ENCODE data around the gene BRF1. TPM values are rescaled to one million over a fixed set of nuclear protein-coding genes. Genes with fewer than 3 reads are reported as not detected.
A peak's percentile ranks its signal among the peaks of the same experiment; 100 is the strongest.

Gene BRF1
- total RNA-seq, 1 experiment from 2014 or later: 41.8 TPM

- no peak overlapping the region for H3K27ac ChIP-seq (ENCODE audit: low read depth, low read length, poor library complexity, severe bottlenecking)
- intact Hi-C loops (cut with micrococcal nuclease; ENCODE audit: unreplicated experiment): loop anchor here (1.0 to 2.0 kb wide), 2 partner anchors 78 to 149 kb away; no protein-coding TSS in a partner anchor
- no peaks in the 10 kb centered on the region for H3K9me3 ChIP-seq (ENCODE audit: low read depth, low read length, poor library complexity, severe bottlenecking)
- no TSS peak for BruUV-seq (replicated peaks)
- H3K4me1 ChIP-seq (ENCODE audit: insufficient read depth, low read length, poor library complexity, severe bottlenecking): peaks cover 4% of the 10 kb centered on the region
- ChIA-PET POLR2A (ENCODE audit: low non-redundant PET) (no interaction called here), CTCF (no interaction called here)
- H3K4me3 ChIP-seq (ENCODE audit: low read depth, low read length, poor library complexity, severe bottlenecking): no peak overlapping the region
- no peaks in the 10 kb centered on the region for H3K36me3 ChIP-seq (ENCODE audit: insufficient read depth, low read length, poor library complexity, severe bottlenecking)
- TF ChIP-seq EZH2 (IDR thresholded peaks at IDR 0.05; ENCODE audit: borderline replicate concordance, low read depth, low read length, poor library complexity, severe bottlenecking) (no peak), CTCF (conservative IDR thresholded peaks at IDR 0.05; ENCODE audit: low read depth, low read length) (peak; percentile 97)
- peak; percentile 75 for DNase-seq (ENCODE audit: low spot score)
- H3K27me3 ChIP-seq (replicated peaks; ENCODE audit: insufficient read depth, low read depth, low read length, poor library complexity): no peaks in the 10 kb centered on the region
Measured at GRCh38 chr14:105203057-105203531, 97.7 kb downstream of the BRF1 start.

GRCh38 chr14:105201925-105202513, 98.8 kb downstream of the BRF1 start:
- no peaks in the 10 kb centered on the region for H3K9me3 ChIP-seq (ENCODE audit: low read depth, low read length, poor library complexity, severe bottlenecking)
- no peak for DNase-seq (ENCODE audit: low spot score)
- no peak overlapping the region for H3K4me3 ChIP-seq (ENCODE audit: low read depth, low read length, poor library complexity, severe bottlenecking)
- H3K36me3 ChIP-seq (ENCODE audit: insufficient read depth, low read length, poor library complexity, severe bottlenecking): no peaks in the 10 kb centered on the region
- BruUV-seq (replicated peaks): no TSS peak
- ChIA-PET CTCF (interaction anchor here (0.5 kb wide), 1 partner anchor 376 kb away, joined by 5 read pairs; no protein-coding TSS in a partner anchor), POLR2A (ENCODE audit: low non-redundant PET) (no interaction called here)
- intact Hi-C loops (cut with micrococcal nuclease; ENCODE audit: unreplicated experiment): loop anchor here (2.0 kb wide), 1 partner anchor 79 kb away; no protein-coding TSS in a partner anchor
- TF ChIP-seq CTCF (conservative IDR thresholded peaks at IDR 0.05; ENCODE audit: low read depth, low read length): no peak
- TF ChIP-seq EZH2 (IDR thresholded peaks at IDR 0.05; ENCODE audit: borderline replicate concordance, low read depth, low read length, poor library complexity, severe bottlenecking): no peak
- no peaks in the 10 kb centered on the region for H3K27me3 ChIP-seq (replicated peaks; ENCODE audit: insufficient read depth, low read depth, low read length, poor library complexity)
- H3K4me1 ChIP-seq (ENCODE audit: insufficient read depth, low read length, poor library complexity, severe bottlenecking): peaks cover 4% of the 10 kb centered on the region
- H3K27ac ChIP-seq (ENCODE audit: low read depth, low read length, poor library complexity, severe bottlenecking): no peak overlapping the region

GRCh38 chr14:105201156-105201924, 99.5 kb downstream of the BRF1 start:
- CTCF ChIA-PET: interaction anchor here (0.5 kb wide), 1 partner anchor 376 kb away, joined by 5 read pairs; no protein-coding TSS in a partner anchor
- DNase-seq (ENCODE audit: low spot score): no peak

More at GRCh38 chr14:105201156-105201924, 99.5 kb downstream of the BRF1 start:
- Histone ChIP-seq H3K36me3 (ENCODE audit: insufficient read depth, low read length, poor library complexity, severe bottlenecking) (no peaks in the 10 kb centered on the region), H3K9me3 (ENCODE audit: low read depth, low read length, poor library complexity, severe bottlenecking) (no peaks in the 10 kb centered on the region), H3K4me3 (ENCODE audit: low read depth, low read length, poor library complexity, severe bottlenecking) (no peak overlapping the region), H3K27ac (ENCODE audit: low read depth, low read length, poor library complexity, severe bottlenecking) (no peak overlapping the region), H3K27me3 (replicated peaks; ENCODE audit: insufficient read depth, low read depth, low read length, poor library complexity) (no peaks in the 10 kb centered on the region), H3K4me1 (ENCODE audit: insufficient read depth, low read length, poor library complexity, severe bottlenecking) (peaks cover 7% of the 10 kb centered on the region)
- intact Hi-C loops (cut with micrococcal nuclease; ENCODE audit: unreplicated experiment): no loop called here
- POLR2A ChIA-PET (ENCODE audit: low non-redundant PET): interaction anchor here (0.6 kb wide), 1 partner anchor 12 kb away, joined by 3 read pairs; no protein-coding TSS in a partner anchor
- TF ChIP-seq CTCF (conservative IDR thresholded peaks at IDR 0.05; ENCODE audit: low read depth, low read length) (no peak), EZH2 (IDR thresholded peaks at IDR 0.05; ENCODE audit: borderline replicate concordance, low read depth, low read length, poor library complexity, severe bottlenecking) (no peak)
- no TSS peak for BruUV-seq (replicated peaks)

Data from A673 (cell line).